Astrocyte of the cerebellum (primary cell): ENCODE data around the gene RTL3.

Source experiments
- DNase-seq: peaks from one replicate; pipeline ENCODE4 v3.0.0-alpha.2; 2011; ENCODE audit warnings: low read depth
- H3K4me3 ChIP-seq: 2 replicates; pipeline ENCODE4 v1.5.1; 2011; ENCODE audit warnings: mild to moderate bottlenecking, low read depth, low read length, moderate library complexity
- CTCF ChIP-seq: IDR thresholded peaks from 2 replicates; pipeline ENCODE4 v1.5.1; 2012; ENCODE audit warnings: low read length, low read depth, moderate library complexity, mild to moderate bottlenecking; ENCODE audit errors: missing control alignments
- in situ Hi-C: cut with HindIII; loops from 2 replicates; pipeline ENCODE4 v1.10.0; 2017; ENCODE audit warnings: low sequenced_read_pairs

The RTL3 gene

DNA sequence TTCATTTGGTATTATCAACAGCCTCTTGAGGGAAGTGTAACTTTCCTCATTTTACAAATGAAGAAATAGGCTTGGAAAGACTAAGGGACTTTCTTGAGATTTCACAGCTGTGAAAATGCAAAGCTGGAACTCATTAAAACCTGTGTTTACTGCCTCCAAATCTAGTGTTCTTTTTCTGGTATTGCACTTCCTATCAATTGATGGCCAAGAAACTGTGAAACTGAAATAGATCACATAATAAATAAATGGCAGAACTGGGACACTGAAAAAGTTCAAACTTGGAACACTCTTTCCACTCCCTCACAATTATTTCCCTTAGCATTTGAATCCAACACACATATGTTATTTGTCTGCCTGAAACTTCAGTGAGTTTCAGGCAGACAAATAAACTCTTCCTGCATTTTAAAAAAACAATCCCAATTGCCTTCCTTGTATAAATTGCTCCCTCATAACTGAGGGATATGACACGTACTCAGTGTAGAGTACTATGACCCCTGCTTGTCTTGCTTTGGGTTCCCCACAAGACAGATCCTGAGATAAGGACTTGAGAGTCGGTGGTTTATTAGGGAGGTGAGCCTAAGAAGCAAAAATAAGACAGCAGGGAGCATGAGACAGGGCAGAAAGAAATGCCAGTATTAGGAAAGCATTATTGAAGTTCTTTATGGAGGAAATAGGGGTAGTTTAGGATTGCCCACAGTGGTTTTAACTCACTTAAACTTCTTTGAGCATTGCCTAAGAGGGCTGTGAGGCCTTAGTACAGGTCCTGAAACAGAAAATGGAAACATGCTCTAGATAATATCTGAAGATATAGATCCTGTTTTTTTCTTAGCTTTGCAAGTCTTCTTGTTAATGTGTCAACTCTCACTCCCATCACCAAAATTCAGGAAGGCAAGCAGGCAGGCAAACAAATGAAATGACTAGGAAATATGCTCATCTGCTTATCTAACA, 33.9 kb downstream of the RTL3 start:
- DNase-seq: no peak
- TF ChIP-seq CTCF: no peak
- H3K4me3 ChIP-seq: no peak overlapping the region
- in situ Hi-C loops: no loop called here

DNA sequence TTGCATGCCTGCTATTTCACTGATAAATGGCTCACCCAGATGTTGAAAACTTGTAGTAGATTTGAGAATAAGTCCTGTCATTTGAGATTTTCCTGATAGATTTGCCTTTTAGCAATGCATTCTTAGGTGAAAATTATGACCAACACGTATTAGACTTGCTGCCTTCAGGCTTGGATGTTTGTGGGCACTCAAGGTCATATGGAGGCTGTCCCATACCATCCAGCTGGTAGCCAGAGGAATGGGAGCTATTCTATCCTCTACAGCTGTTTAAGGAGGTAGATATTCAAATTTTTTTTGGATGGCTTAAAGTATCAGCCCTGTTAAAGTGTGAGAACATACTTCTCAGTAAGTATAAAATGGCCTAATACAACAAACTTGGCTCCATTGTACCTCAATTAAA, 34.7 kb downstream of the RTL3 start:
- no peak for DNase-seq
- in situ Hi-C loops: no loop called here
- H3K4me3 ChIP-seq: no peak overlapping the region
- no peak for TF ChIP-seq CTCF

DNA sequence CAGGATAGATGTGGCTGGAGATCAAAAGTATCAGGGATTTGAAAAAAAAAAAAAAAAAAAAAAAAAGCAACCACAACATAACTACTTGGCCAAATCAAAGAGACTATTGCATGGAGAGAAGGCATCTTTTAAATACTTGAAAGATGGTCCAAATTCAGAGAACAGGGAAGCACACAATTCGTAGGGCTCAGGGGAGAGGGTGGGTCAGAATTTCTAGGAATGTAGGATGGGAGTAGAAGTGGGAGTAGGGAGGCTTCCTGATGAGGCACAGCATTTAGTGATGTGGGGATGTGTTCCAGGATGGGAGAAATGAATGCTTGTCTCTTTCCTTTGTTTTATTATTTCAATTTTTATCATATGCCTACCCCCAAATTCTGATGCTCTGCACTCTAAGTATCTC, 36.3 kb downstream of the RTL3 start:
- no peak for TF ChIP-seq CTCF
- H3K4me3 ChIP-seq: no peak overlapping the region
- in situ Hi-C loops: no loop called here
- no peak for DNase-seq

DNA sequence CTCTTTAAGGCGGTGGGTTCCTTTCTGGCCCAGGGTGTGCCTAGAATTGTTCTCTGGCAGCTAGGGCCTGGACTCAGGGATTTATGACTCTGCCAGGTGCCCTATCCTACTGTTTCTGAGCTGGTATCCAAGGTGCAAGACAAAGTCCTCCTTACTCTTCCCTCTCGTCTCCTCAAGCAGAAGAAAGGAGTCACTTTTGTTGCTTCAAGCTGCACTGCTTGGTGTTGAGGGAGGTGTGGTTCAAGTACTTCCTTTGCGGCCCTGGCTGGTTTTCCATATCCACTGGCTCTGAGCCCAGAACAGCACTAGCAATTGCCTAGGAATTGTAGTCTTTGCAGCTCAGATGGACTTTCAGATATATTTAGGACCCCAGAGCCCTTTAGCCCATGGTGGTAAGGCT, 39.3 kb downstream of the RTL3 start:
- no peak for DNase-seq
- TF ChIP-seq CTCF: no peak
- in situ Hi-C loops: no loop called here
- no peak overlapping the region for H3K4me3 ChIP-seq

GRCh38 chrX:78618987-78619386, 40.1 kb downstream of the RTL3 start:
- H3K4me3 ChIP-seq: no peak overlapping the region
- in situ Hi-C loops: no loop called here
- no peak for DNase-seq
- TF ChIP-seq CTCF: no peak

GRCh38 chrX:78614264-78614663, 44.9 kb downstream of the RTL3 start:
- H3K4me3 ChIP-seq: no peak overlapping the region
- in situ Hi-C loops: no loop called here
- TF ChIP-seq CTCF: no peak
- DNase-seq: no peak
